Panc1 (cell line): Measurements from ENCODE around the gene ADCYAP1R1. TPM values are rescaled to one million over a fixed set of nuclear protein-coding genes. Genes with fewer than 3 reads are reported as not detected.

Experiments used
- ATAC-seq: fragments of 200-7000 bp; cut with Tn5 transposase; 2 replicates; pipeline ENCODE4 v1.9.1; 2020; ENCODE audit warnings: mild to moderate bottlenecking, moderate library complexity
- BruUV-seq: library from RNA; stranded (reverse); fragments of 400-500 nt; replicated peaks from 2 replicates; lab custom pipeline; 2021; lab: Mats Ljungman, UMichigan
- CTCF ChIA-PET: fragments of 300-600 bp; sonication (Branson Sonifier 250); formaldehyde crosslinking; loops from one replicate; lab custom pipeline; 2022; ENCODE audit warnings: antibody characterized with exemption; lab: Charles Lee
- POLR2A ChIA-PET: fragments of 300-600 bp; sonication (Branson Sonifier 250); formaldehyde crosslinking; loops from one replicate; lab custom pipeline; 2022; ENCODE audit warnings: antibody characterized with exemption; lab: Charles Lee
- DNase-seq: peaks from one replicate; pipeline ENCODE4 v3.0.0-alpha.2; 2010; ENCODE audit warnings: low read depth, low spot score
- H3K27ac ChIP-seq: 2 replicates; pipeline ENCODE4 v1.5.1; 2011; ENCODE audit warnings: mild to moderate bottlenecking, low read length, inconsistent platforms
- H3K27me3 ChIP-seq: fragments of 200-500 bp; sonication (Bioruptor generic); 2 replicates; pipeline ENCODE4 v1.6.0; 2014; ENCODE audit warnings: low read length, inconsistent platforms; ENCODE audit not compliant: control insufficient read depth, insufficient read depth
- H3K36me3 ChIP-seq: fragments of 200-500 bp; sonication (Bioruptor generic); 2 replicates; pipeline ENCODE4 v1.5.1; 2014; ENCODE audit warnings: inconsistent platforms, mild to moderate bottlenecking, low read length, moderate library complexity; ENCODE audit not compliant: control insufficient read depth, insufficient read depth
- H3K4me1 ChIP-seq: 2 replicates; pipeline ENCODE4 v1.5.1; 2011; ENCODE audit warnings: inconsistent platforms, mild to moderate bottlenecking, low read length, moderate library complexity; ENCODE audit not compliant: control insufficient read depth, insufficient read depth
- H3K4me3 ChIP-seq, 2 experiments: 2 replicates each; pipeline ENCODE4 v1.5.1; 2011 to 2012; ENCODE audit warnings: low read depth in 2 of 2, low read length in 2 of 2, mild to moderate bottlenecking in 2 of 2, inconsistent platforms in 1 of 2, moderate library complexity in 1 of 2
- H3K9me3 ChIP-seq: fragments of 200-500 bp; sonication (Bioruptor generic); 2 replicates; pipeline ENCODE4 v1.5.1; 2014; ENCODE audit warnings: low read depth, mild to moderate bottlenecking, inconsistent platforms, low read length, moderate library complexity; ENCODE audit not compliant: control insufficient read depth, insufficient read depth
- POLR2AphosphoS5 ChIP-seq: IDR thresholded peaks from 2 replicates; pipeline ENCODE4 v1.6.1; 2012; ENCODE audit warnings: mild to moderate bottlenecking, low read depth, low read length, moderate library complexity
- REST ChIP-seq, 2 experiments: IDR thresholded peaks; 2 replicates each; pipeline ENCODE4 v1.6.1; 2011 to 2012; ENCODE audit warnings: low read depth in 2 of 2, control low read depth in 1 of 2, low read length in 1 of 2, mild to moderate bottlenecking in 1 of 2, moderate library complexity in 1 of 2; ENCODE audit not compliant: insufficient read depth in 1 of 2
- SIN3A ChIP-seq: IDR thresholded peaks from 2 replicates; pipeline ENCODE4 v1.6.1; 2012; ENCODE audit warnings: low read depth, mild to moderate bottlenecking, low read length, moderate library complexity, borderline replicate concordance; ENCODE audit not compliant: insufficient read depth
- TCF7L2 ChIP-seq: IDR thresholded peaks from 2 replicates; pipeline ENCODE4 v1.6.1; 2011; ENCODE audit warnings: mild to moderate bottlenecking, low read depth, low read length, inconsistent platforms
- in situ Hi-C: cut with HindIII; loops from 2 replicates; pipeline ENCODE4 v1.10.0; 2016; ENCODE audit warnings: low sequenced_read_pairs, low pct_unique_long_range_greater_than_20kb
- intact Hi-C: fragments of 100-400 bp; cut with micrococcal nuclease; formaldehyde crosslinking; loops from one replicate; pipeline ENCODE4 v1.10.0; 2022; ENCODE audit not compliant: unreplicated experiment
- total RNA-seq: library from RNA; stranded (reverse); gene quantifications from one replicate; pipeline ENCODE4 v1.2.1, GENCODE V29; 2021; ENCODE audit not compliant: unreplicated experiment
- TF ChIP-seq, protein P1 (sequence below): fragments of 450-650 bp; IDR thresholded peaks from 2 replicates; pipeline ENCODE4 v1.5.1; 2017; ENCODE audit warnings: mild to moderate bottlenecking

Gene ADCYAP1R1
- total RNA-seq, 1 experiment from 2014 or later: not detected

- Histone ChIP-seq H3K36me3 (no peaks in the 10 kb centered on the region), H3K4me1 (no peaks in the 10 kb centered on the region), H3K27me3 (peaks cover 6% of the 10 kb centered on the region; the same call in 1 of the 2 replicates), H3K9me3 (no peaks in the 10 kb centered on the region), H3K27ac (no peak overlapping the region), H3K4me3 (no peak overlapping the region)
- no peak for TF ChIP-seq REST (IDR thresholded peaks at IDR 0.05; ENCODE audit: insufficient read depth in 1 of 2, low read depth in 2 of 2, low read length in 1 of 2)
- TF ChIP-seq TCF7L2: no peak
- TF ChIP-seq, protein P1, sequence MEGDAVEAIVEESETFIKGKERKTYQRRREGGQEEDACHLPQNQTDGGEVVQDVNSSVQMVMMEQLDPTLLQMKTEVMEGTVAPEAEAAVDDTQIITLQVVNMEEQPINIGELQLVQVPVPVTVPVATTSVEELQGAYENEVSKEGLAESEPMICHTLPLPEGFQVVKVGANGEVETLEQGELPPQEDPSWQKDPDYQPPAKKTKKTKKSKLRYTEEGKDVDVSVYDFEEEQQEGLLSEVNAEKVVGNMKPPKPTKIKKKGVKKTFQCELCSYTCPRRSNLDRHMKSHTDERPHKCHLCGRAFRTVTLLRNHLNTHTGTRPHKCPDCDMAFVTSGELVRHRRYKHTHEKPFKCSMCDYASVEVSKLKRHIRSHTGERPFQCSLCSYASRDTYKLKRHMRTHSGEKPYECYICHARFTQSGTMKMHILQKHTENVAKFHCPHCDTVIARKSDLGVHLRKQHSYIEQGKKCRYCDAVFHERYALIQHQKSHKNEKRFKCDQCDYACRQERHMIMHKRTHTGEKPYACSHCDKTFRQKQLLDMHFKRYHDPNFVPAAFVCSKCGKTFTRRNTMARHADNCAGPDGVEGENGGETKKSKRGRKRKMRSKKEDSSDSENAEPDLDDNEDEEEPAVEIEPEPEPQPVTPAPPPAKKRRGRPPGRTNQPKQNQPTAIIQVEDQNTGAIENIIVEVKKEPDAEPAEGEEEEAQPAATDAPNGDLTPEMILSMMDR: no peak
- TF ChIP-seq SIN3A: no peak
- TF ChIP-seq POLR2AphosphoS5: no peak
- no TSS peak for BruUV-seq
- no peak for DNase-seq
- CTCF ChIA-PET: no interaction called here
- POLR2A ChIA-PET: no interaction called here
- intact Hi-C loops (no loop called here), in situ Hi-C loops (no loop called here)
- no peak for ATAC-seq
Measured at GRCh38 chr7:31108097-31108657, 56.1 kb downstream of the ADCYAP1R1 start.

DNA sequence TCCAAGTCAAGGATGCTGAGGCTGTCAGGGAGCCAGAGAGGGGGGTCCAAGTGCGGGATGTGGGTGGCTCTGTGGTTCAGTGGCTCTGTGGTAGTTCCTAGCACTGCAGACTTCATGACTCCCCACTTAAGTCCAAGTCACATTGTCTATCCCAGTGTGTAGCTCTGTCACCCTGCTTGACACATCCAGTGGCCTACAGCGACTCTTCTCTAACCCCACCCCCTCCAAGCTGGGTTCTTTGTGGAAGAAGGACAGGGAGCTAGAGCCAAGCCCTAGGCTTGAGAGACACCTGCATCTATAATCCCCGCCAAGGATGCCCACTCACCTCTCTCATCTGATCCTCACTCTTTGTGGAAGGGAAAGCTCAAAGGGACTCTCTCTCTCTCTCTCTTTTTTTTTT is 57.6 kb downstream of the ADCYAP1R1 start:
- H3K27me3 ChIP-seq: peaks cover 6% of the 10 kb centered on the region; the same call in 1 of the 2 replicates
- no peaks in the 10 kb centered on the region for H3K9me3 ChIP-seq
- ChIA-PET POLR2A (no interaction called here), CTCF (no interaction called here)
- no peaks in the 10 kb centered on the region for H3K4me1 ChIP-seq
- ATAC-seq: no peak
- no peak for DNase-seq
- no TSS peak for BruUV-seq
- H3K4me3 ChIP-seq: no peak overlapping the region
- no peaks in the 10 kb centered on the region for H3K36me3 ChIP-seq
- no peak overlapping the region for H3K27ac ChIP-seq
- in situ Hi-C loops (no loop called here), intact Hi-C loops (no loop called here)
- TF ChIP-seq REST (IDR thresholded peaks at IDR 0.05; ENCODE audit: insufficient read depth in 1 of 2, low read depth in 2 of 2, low read length in 1 of 2): no peak
